A549 (cell line): Measurements from ENCODE around the gene LDLRAD3. TPM values are rescaled to one million over a fixed set of nuclear protein-coding genes. Genes with fewer than 3 reads are reported as not detected.

Experiments
- ATAC-seq, 2 experiments: fragments of 200-7000 bp in 1 of 2; fragments of >200 bp in 1 of 2; cut with Nextera tagmentation in 1 of 2; cut with Tn5 transposase in 1 of 2; 3 replicates each; pipeline versions ENCODE4 v1.8.0 to v1.9.1; 2018 to 2020; ENCODE audit warnings: mild to moderate bottlenecking in 1 of 2, moderate library complexity in 1 of 2
- CTCF ChIA-PET: fragments of 300-600 bp; sonication (Branson Sonifier 250); formaldehyde crosslinking; extraction: SDS; loops from one replicate; lab custom pipeline; 2021; ENCODE audit warnings: antibody characterized with exemption, inconsistent platforms; lab: Yijun Ruan, JAX
- POLR2A ChIA-PET: fragments of 350-600 bp; formaldehyde crosslinking; extraction: SDS; loops from one replicate; lab custom pipeline; 2021; ENCODE audit warnings: antibody characterized with exemption, inconsistent platforms; lab: Yijun Ruan, JAX
- DNase-seq, 2 experiments: peaks; one replicate each; pipeline versions ENCODE4 v3.0.0 to v3.0.0-alpha.2; 2011 to 2016; ENCODE audit warnings: low read depth in 1 of 2, low spot score in 1 of 2
- FAIRE-seq: peaks from 2 replicates; lab custom pipeline; 2011; peaks lifted over from hg19 to GRCh38; lab: Jason Lieb, UNC
- H3K27ac ChIP-seq, 2 experiments: fragments of >200 bp; sonication (Bioruptor Twin); formaldehyde crosslinking; 3 replicates each; pipeline ENCODE4 v1.5.1; 2016 to 2017
- H3K4me1 ChIP-seq: fragments of >200 bp; sonication (Bioruptor Twin); formaldehyde crosslinking; 3 replicates; pipeline ENCODE4 v1.6.1; 2016
- H3K4me2 ChIP-seq: fragments of >200 bp; sonication (Bioruptor Twin); formaldehyde crosslinking; 3 replicates; pipeline ENCODE4 v1.6.1; 2016
- H3K4me3 ChIP-seq: fragments of >200 bp; sonication (Bioruptor Twin); formaldehyde crosslinking; 3 replicates; pipeline ENCODE4 v1.5.1; 2016
- H3K9me3 ChIP-seq: fragments of >200 bp; sonication (Bioruptor Twin); formaldehyde crosslinking; 3 replicates; pipeline ENCODE4 v1.6.1; 2016
- BCL3 ChIP-seq: fragments of >200 bp; sonication (Bioruptor Twin); formaldehyde crosslinking; IDR thresholded peaks from 3 replicates; pipeline ENCODE4 v1.6.1; 2016
- CEBPB ChIP-seq, 2 experiments: fragments of >200 bp in 1 of 2; sonication (Bioruptor Twin) in 1 of 2; formaldehyde crosslinking in 1 of 2; IDR thresholded peaks; 2 replicates each; pipeline ENCODE4 v1.6.1; 2012 to 2016
- CHD2 ChIP-seq: fragments of 150-350 bp; IDR thresholded peaks from 2 replicates; pipeline ENCODE4 v1.6.1; 2014; ENCODE audit warnings: low read length; ENCODE audit not compliant: partially characterized antibody
- CTCF ChIP-seq: fragments of >200 bp; sonication (Bioruptor Twin); formaldehyde crosslinking; IDR thresholded peaks from 3 replicates; pipeline ENCODE4 v1.5.1; 2016
- EHF ChIP-seq: fragments of 250-450 bp; sonication (Bioruptor Pico); IDR thresholded peaks from 2 replicates; pipeline ENCODE4 v1.5.0; 2020; ENCODE audit warnings: mild to moderate bottlenecking
- ELK1 ChIP-seq: fragments of 150-350 bp; IDR thresholded peaks from 2 replicates; pipeline ENCODE4 v1.6.1; 2014; ENCODE audit warnings: low read depth, mild to moderate bottlenecking, low read length
- GATA3 ChIP-seq: IDR thresholded peaks from 2 replicates; pipeline ENCODE4 v1.6.1; 2012; ENCODE audit warnings: borderline replicate concordance
- HEYL ChIP-seq: fragments of 250-450 bp; sonication (Bioruptor Pico); IDR thresholded peaks from 2 replicates; pipeline ENCODE4 v1.8.0; 2021; ENCODE audit warnings: mild to moderate bottlenecking, moderate library complexity
- HMGXB4 ChIP-seq: fragments of 250-450 bp; sonication (Bioruptor Pico); IDR thresholded peaks from 2 replicates; pipeline ENCODE4 v1.5.0; 2021; ENCODE audit warnings: mild to moderate bottlenecking, moderate library complexity, borderline replicate concordance
- HOXA7 ChIP-seq: fragments of 250-450 bp; sonication (Bioruptor Pico); IDR thresholded peaks from 2 replicates; pipeline ENCODE4 v1.5.0; 2020; ENCODE audit warnings: mild to moderate bottlenecking, moderate library complexity
- JUN ChIP-seq, 2 experiments: fragments of >200 bp; sonication (Bioruptor Twin); formaldehyde crosslinking; IDR thresholded peaks; 2 replicates in 1 of 2; 3 replicates in 1 of 2; pipeline ENCODE4 v1.6.1; 2016 to 2017
- JUNB ChIP-seq: fragments of >200 bp; sonication (Bioruptor Twin); formaldehyde crosslinking; IDR thresholded peaks from 2 replicates; pipeline ENCODE4 v1.6.1; 2016
- KDM5A ChIP-seq: fragments of 200-600 bp; sonication (generic); IDR thresholded peaks from 2 replicates; pipeline ENCODE4 v1.6.1; 2016; ENCODE audit warnings: antibody characterized with exemption, mild to moderate bottlenecking
- MAFK ChIP-seq: fragments of 450-650 bp; IDR thresholded peaks from 2 replicates; pipeline ENCODE4 v1.6.1; 2014; ENCODE audit not compliant: partially characterized antibody
- MAX ChIP-seq: IDR thresholded peaks from 2 replicates; pipeline ENCODE4 v1.6.1; 2012
- MAZ ChIP-seq: fragments of 150-350 bp; IDR thresholded peaks from 2 replicates; pipeline ENCODE4 v1.6.1; 2014; ENCODE audit warnings: antibody characterized with exemption, low read depth, low read length, borderline replicate concordance
- NR3C1 ChIP-seq: fragments of >200 bp; sonication (Bioruptor Twin); formaldehyde crosslinking; IDR thresholded peaks from 3 replicates; pipeline ENCODE4 v1.6.1; 2017
- POLR2AphosphoS2 ChIP-seq: conservative IDR thresholded peaks from 2 replicates; pipeline ENCODE4 v1.6.1; 2012; ENCODE audit warnings: low read length, improper control_type of control experiment, inconsistent platforms
- TP53 ChIP-seq: fragments of 250-450 bp; sonication (Bioruptor Pico); IDR thresholded peaks from 2 replicates; pipeline ENCODE4 v1.5.0; 2021; ENCODE audit warnings: mild to moderate bottlenecking, moderate library complexity
- ZC3H11A ChIP-seq: fragments of 450-650 bp; IDR thresholded peaks from 2 replicates; pipeline ENCODE4 v1.6.1; 2014; ENCODE audit warnings: antibody characterized with exemption, mild to moderate bottlenecking
- ZNF302 ChIP-seq: fragments of 250-450 bp; sonication (Bioruptor Pico); IDR thresholded peaks from 2 replicates; pipeline ENCODE4 v1.9.0; 2021; ENCODE audit warnings: inconsistent platforms, mild to moderate bottlenecking, moderate library complexity
- ZSCAN20 ChIP-seq: fragments of 250-450 bp; sonication (Bioruptor Pico); IDR thresholded peaks from 2 replicates; pipeline ENCODE4 v1.8.0; 2022; ENCODE audit warnings: mild to moderate bottlenecking, moderate library complexity
- WGBS: methylation state at CpG from one replicate; pipeline ENCODE4 v1.1.6; 2017; ENCODE audit errors: missing lambda C conversion rate; 5-methylcytosine and 5-hydroxymethylcytosine counted together
- polyA plus RNA-seq, 4 experiments: library from polyadenylated mRNA; depleted of rRNA in 3 of 4; stranded (reverse); fragments of >200 nt; fragmentation: RNase III in 1 of 4; extraction: RNeasy Plus Mini Kit Qiagen cat#74134 plus additional on column Dnase treatment in 1 of 4; gene quantifications; 2 replicates in 3 of 4; 3 replicates in 1 of 4; pipeline ENCODE4 v1.2.3, GENCODE V29; 2011 to 2017

Gene LDLRAD3
- polyA plus RNA-seq, 2 of the 4 experiments (the other 2 are of a cell fraction): 10.5 to 13.2 TPM

GRCh38 chr11:36139767-36140166 is 195.9 kb downstream of the LDLRAD3 start:
- H3K9me3 ChIP-seq: no peaks in the 10 kb centered on the region
- H3K4me3 ChIP-seq: no peak overlapping the region
- FAIRE-seq (no peak), ATAC-seq (no peak), DNase-seq (no peak)
- ChIA-PET CTCF (interaction anchor here (1.5 kb wide), 1 partner anchor 8 kb away, joined by 5 read pairs; no protein-coding TSS in a partner anchor), POLR2A (no interaction called here)
- no peaks in the 10 kb centered on the region for H3K4me1 ChIP-seq
- 79% methylated on average over 3 of the region's 3 CpGs for WGBS
- TF ChIP-seq TP53 (CRISPR knock-in tag) (no peak), HEYL (CRISPR knock-in tag) (no peak), HOXA7 (CRISPR knock-in tag) (no peak), CTCF (no peak), HMGXB4 (CRISPR knock-in tag) (no peak), ZNF302 (CRISPR knock-in tag) (no peak), MAX (no peak), ZSCAN20 (no peak), JUN (IDR thresholded peaks at IDR 0.05) (no peak), POLR2AphosphoS2 (no peak)
- H3K27ac ChIP-seq: no peak overlapping the region
- no peak overlapping the region for H3K4me2 ChIP-seq

- POLR2A ChIA-PET: no interaction called here
- TF ChIP-seq TP53 (CRISPR knock-in tag) (no peak), BCL3 (no peak), NR3C1 (no peak), ZC3H11A (no peak), CHD2 (no peak), ZSCAN20 (no peak), ZNF302 (CRISPR knock-in tag) (no peak), MAFK (no peak), JUNB (no peak), HOXA7 (CRISPR knock-in tag) (no peak), CEBPB (IDR thresholded peaks at IDR 0.05) (no peak), ELK1 (no peak), EHF (CRISPR knock-in tag) (no peak), GATA3 (no peak), KDM5A (no peak), MAZ (no peak)
- TF ChIP-seq, all 56 proteins: peak for 0
- DNase-seq (no peak), ATAC-seq (no peak), FAIRE-seq (no peak)
- 76% methylated on average over 12 of the region's 12 CpGs for WGBS
- Histone ChIP-seq H3K4me1 (peaks cover 7% of the 10 kb centered on the region), H3K27ac (no peak overlapping the region), H3K4me3 (no peak overlapping the region), H3K4me2 (no peak overlapping the region), H3K9me3 (no peaks in the 10 kb centered on the region)
- CTCF ChIA-PET: interaction anchor here (1.1 to 2.1 kb wide), 3 partner anchors 10 to 12 kb away, joined by 3 to 5 read pairs (median 3); no protein-coding TSS in a partner anchor
These were observed 197.5 kb downstream of the LDLRAD3 start for GRCh38 chr11:36141196-36141953.
